ENCODE results near the gene DNAJC18. TPM values are rescaled to one million over a fixed set of nuclear protein-coding genes. Genes with fewer than 3 reads are reported as not detected.

Gene DNAJC18
- total RNA-seq, 2 experiments from 2014 or later, result 3.7 to 5.4 TPM

DNA sequence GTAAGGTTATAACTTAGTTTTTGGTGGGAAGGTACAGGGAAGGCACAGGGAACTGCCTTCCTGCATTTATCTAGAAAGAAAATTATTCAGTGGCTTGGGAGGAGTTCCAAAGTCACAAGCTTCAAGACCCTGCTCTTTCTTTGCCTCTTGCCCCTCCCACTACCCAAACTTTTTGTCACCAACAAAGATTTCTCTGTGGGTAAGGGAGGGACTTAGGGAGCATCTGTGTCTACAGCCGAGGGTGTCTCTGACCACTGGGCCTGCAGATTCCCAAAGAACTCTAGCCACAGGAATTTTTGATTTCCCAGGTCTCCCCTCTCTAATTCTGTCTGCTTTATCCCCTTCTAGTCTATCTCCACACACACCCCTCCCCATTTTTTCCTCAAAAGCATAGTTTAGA lies 21.1 kb upstream of the DNAJC18 start:
- Mint-ChIP-seq H3K4me3 (no peak overlapping the region), H3K36me3 (ENCODE audit: low read depth) (no peaks in the 10 kb centered on the region), H3K27ac (peak overlapping the region; percentile 46), H3K4me1 (ENCODE audit: low read depth) (peaks cover 50% of the 10 kb centered on the region), H3K9me3 (ENCODE audit: insufficient read depth) (no peaks in the 10 kb centered on the region), H3K27me3 (ENCODE audit: low read depth) (peaks cover 15% of the 10 kb centered on the region)
- DNase-seq (no peak), ATAC-seq (no peak)
- ChIA-PET POLR2A (interaction anchor here (4.6 kb wide), 1 partner anchor 21 kb away, joined by 35 read pairs; the partner anchor contains the start of gene STING1), CTCF (interaction anchor here (1.1 to 3.6 kb wide), 3 partner anchors 32 to 54 kb away, joined by 3 to 16 read pairs (median 3); no protein-coding TSS in a partner anchor)

DNA sequence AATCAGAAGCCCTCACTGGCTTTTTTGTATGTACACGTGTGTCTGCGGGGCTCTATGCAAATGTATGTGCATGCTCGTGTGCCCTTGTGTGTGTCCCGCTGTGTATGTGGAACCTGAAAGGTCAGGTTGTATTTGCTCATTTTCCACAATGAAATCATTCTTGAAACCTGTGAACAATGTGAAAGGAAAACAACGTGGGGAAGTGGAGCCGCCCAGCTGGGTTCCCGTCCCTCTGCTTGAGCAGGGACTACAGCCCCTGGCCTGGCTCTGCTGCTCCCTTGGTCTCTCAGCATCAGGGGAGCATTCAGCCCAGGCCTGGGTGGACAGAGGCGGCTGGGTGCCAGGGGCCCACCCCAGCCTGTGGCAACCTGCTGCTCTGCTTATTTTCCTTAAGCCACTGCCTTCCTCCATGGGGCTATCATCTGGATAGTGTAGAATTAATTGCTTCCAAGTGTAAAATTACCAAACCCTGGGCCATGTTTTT lies 20.2 kb upstream of the DNAJC18 start:
- no peaks in the 10 kb centered on the region for H3K36me3 Mint-ChIP-seq (ENCODE audit: low read depth)
- POLR2A ChIA-PET, result interaction anchor here (0.9 to 4.6 kb wide), 6 partner anchors 9 to 68 kb away, joined by 3 to 35 read pairs (median 4); partner anchors contain the start of genes SMIM33 and STING1
- no peaks in the 10 kb centered on the region for H3K9me3 Mint-ChIP-seq (ENCODE audit: insufficient read depth)
- DNase-seq (no peak), ATAC-seq (peak; percentile 0)
- H3K4me1 Mint-ChIP-seq (ENCODE audit: low read depth), result peaks cover 56% of the 10 kb centered on the region
- peak overlapping the region; percentile 97 for H3K27ac Mint-ChIP-seq
- H3K4me3 Mint-ChIP-seq, result peak overlapping the region; percentile 6
- CTCF ChIA-PET, result interaction anchor here (1.0 to 3.6 kb wide), 5 partner anchors 20 to 37 kb away, joined by 3 to 16 read pairs (median 6); partner anchors contain the start of gene STING1
- peaks cover 14% of the 10 kb centered on the region for H3K27me3 Mint-ChIP-seq (ENCODE audit: low read depth)

DNA sequence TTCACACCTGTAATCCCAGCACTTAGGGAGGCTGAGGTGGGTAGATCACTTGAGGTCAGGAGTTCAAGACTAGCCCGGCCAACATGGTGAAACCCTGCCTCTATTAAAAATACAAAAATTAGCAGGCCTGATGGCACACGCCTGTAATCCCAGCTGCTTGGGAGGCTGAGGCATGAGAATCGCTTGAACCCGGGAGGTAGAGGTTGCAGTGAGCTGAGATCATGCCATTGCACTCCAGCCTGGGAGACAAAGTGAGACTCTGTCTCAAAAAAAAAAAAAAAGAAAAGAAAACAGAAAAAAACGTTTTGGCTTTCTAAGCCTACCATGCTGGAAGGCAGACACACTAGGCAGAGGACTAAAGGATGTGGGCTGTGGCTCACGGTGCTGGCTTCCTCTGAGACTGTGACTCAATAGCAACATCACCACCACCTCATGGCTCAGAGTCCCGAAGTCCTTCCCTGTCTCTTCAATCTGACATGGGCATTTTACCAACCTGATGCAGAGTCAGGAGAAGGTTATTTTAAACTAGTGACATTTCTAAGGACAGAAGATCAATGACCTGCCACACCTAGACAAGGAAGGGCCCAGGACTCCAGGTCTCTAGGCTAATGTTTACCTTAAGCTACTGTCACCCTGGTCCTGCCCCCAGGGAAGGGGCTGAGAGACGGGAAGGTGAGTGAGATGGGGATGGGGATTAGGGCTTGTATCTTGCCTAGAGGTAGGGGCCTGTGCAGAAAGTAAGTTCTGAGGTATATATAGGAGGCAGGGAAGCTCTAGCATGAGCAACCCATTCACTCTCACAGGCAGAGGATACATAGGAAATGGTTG lies 19.5 kb upstream of the DNAJC18 start:
- CTCF ChIA-PET, result interaction anchor here (0.6 to 3.6 kb wide), 8 partner anchors 10 to 54 kb away, joined by 3 to 18 read pairs (median 5); partner anchors contain the start of gene STING1
- Mint-ChIP-seq H3K36me3 (ENCODE audit: low read depth) (no peaks in the 10 kb centered on the region), H3K4me1 (ENCODE audit: low read depth) (peaks cover 63% of the 10 kb centered on the region), H3K9me3 (ENCODE audit: insufficient read depth) (no peaks in the 10 kb centered on the region), H3K27ac (peak overlapping the region; percentile 97), H3K27me3 (ENCODE audit: low read depth) (peaks cover 14% of the 10 kb centered on the region), H3K4me3 (peak overlapping the region; percentile 67)
- POLR2A ChIA-PET, result interaction anchor here (0.9 to 4.6 kb wide), 7 partner anchors 9 to 67 kb away, joined by 3 to 35 read pairs (median 4); partner anchors contain the start of genes SMIM33 and STING1
- ATAC-seq, result peak; percentile 92
- DNase-seq, result peak; percentile 92

DNA sequence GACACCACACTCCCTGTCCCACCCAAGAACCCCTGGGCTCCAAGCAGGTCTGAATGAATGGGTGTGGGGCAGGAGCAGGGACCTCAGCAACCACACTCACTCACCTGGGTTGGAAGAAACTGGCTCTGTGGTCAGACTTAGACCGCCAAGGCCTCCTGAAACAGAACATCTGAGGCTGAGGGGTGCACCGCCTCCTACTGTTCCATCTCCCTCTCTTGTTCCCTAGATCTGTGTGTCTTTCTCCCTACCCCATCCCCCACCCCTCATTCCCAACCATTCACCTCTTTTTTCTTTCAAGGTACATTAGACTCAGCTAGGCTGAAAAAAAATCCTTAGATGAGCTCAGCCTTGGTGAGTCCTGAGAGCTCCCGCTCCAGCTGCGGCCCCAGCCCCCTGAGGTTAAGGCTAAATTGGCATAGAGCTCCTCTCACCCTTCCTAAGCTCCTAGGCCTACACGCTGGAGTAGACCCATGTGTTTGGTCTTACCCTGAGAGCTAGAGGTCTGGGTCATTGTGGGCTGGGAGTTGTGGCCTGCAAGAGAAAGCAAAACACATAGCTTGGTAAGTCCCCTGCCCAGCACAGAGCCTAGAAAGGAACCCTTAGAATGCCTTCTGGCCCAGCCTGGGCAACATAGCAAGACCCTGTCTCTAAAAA lies 18.5 kb upstream of the DNAJC18 start:
- POLR2A ChIA-PET, result interaction anchor here (1.2 to 4.6 kb wide), 2 partner anchors 19 to 24 kb away, joined by 4 to 35 read pairs; partner anchors contain the start of gene STING1
- ATAC-seq (peak; percentile 12), DNase-seq (peak; percentile 56)
- Mint-ChIP-seq H3K36me3 (ENCODE audit: low read depth) (no peaks in the 10 kb centered on the region), H3K27ac (peak overlapping the region; percentile 75), H3K4me3 (no peak overlapping the region), H3K9me3 (ENCODE audit: insufficient read depth) (no peaks in the 10 kb centered on the region), H3K4me1 (ENCODE audit: low read depth) (peaks cover 65% of the 10 kb centered on the region), H3K27me3 (ENCODE audit: low read depth) (peaks cover 8% of the 10 kb centered on the region)
- CTCF ChIA-PET, result interaction anchor here (0.6 to 3.6 kb wide), 7 partner anchors 9 to 55 kb away, joined by 3 to 18 read pairs (median 6); partner anchors contain the start of gene STING1

DNA sequence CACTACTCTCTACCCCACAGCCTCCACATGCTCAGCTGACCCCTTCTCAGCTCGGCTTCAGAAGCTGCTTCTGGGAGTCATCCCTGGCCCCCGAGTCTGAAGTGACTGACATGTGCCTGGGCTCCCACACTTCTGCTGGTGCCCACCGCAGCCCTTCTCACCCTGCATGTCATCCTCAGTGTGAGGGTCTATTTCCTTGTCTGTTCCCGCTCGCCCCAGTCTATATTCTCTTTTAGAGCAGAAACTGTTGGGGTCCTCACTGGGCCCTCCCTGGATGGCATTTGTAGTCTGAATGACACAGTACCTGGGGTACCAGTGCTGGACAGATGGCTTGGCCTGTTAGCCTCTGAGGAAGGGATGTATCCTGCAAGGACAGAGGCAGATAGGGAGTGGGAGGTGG lies 17.9 kb upstream of the DNAJC18 start:
- Mint-ChIP-seq H3K27ac (peak overlapping the region; percentile 75), H3K4me3 (no peak overlapping the region), H3K4me1 (ENCODE audit: low read depth) (peaks cover 65% of the 10 kb centered on the region), H3K36me3 (ENCODE audit: low read depth) (no peaks in the 10 kb centered on the region), H3K9me3 (ENCODE audit: insufficient read depth) (no peaks in the 10 kb centered on the region), H3K27me3 (ENCODE audit: low read depth) (peaks cover 5% of the 10 kb centered on the region)
- no peak for DNase-seq
- no peak for ATAC-seq
- CTCF ChIA-PET, result interaction anchor here (1.2 to 3.6 kb wide), 5 partner anchors 12 to 55 kb away, joined by 4 to 18 read pairs (median 16); partner anchors contain the start of gene STING1
- POLR2A ChIA-PET, result interaction anchor here (1.2 to 4.6 kb wide), 2 partner anchors 18 to 25 kb away, joined by 4 to 35 read pairs; partner anchors contain the start of gene STING1

DNA sequence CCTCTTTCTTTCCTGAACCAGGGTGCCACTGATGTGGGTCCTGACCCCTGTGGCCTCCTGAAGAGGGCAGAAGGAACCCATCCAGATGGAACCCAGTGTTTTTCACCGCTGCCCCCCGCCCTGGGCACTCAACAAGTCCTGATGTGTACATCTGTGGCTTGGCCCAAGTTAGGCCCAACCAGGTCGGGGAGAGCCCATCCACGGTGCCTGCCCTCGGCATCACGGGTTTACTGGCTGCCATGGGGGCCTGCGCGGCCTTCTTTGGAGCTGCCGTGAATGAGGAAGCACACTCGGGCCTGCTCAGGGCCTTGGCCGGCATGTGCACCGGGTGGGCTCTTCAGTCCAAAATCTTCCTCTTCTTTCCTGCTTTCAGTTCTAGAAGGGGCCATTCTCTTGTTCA lies 17.5 kb upstream of the DNAJC18 start:
- Mint-ChIP-seq H3K27ac (peak overlapping the region; percentile 75), H3K9me3 (ENCODE audit: insufficient read depth) (no peaks in the 10 kb centered on the region), H3K4me1 (ENCODE audit: low read depth) (peaks cover 65% of the 10 kb centered on the region), H3K36me3 (ENCODE audit: low read depth) (no peaks in the 10 kb centered on the region), H3K4me3 (no peak overlapping the region), H3K27me3 (ENCODE audit: low read depth) (peaks cover 5% of the 10 kb centered on the region)
- DNase-seq, result no peak
- ATAC-seq, result no peak
- ChIA-PET CTCF (interaction anchor here (1.1 to 2.8 kb wide), 3 partner anchors 26 to 56 kb away, joined by 3 to 18 read pairs (median 5); partner anchors contain the start of gene STING1), POLR2A (interaction anchor here (1.1 to 4.6 kb wide), 2 partner anchors 13 to 25 kb away, joined by 4 to 35 read pairs; partner anchors contain the start of gene STING1)

DNA sequence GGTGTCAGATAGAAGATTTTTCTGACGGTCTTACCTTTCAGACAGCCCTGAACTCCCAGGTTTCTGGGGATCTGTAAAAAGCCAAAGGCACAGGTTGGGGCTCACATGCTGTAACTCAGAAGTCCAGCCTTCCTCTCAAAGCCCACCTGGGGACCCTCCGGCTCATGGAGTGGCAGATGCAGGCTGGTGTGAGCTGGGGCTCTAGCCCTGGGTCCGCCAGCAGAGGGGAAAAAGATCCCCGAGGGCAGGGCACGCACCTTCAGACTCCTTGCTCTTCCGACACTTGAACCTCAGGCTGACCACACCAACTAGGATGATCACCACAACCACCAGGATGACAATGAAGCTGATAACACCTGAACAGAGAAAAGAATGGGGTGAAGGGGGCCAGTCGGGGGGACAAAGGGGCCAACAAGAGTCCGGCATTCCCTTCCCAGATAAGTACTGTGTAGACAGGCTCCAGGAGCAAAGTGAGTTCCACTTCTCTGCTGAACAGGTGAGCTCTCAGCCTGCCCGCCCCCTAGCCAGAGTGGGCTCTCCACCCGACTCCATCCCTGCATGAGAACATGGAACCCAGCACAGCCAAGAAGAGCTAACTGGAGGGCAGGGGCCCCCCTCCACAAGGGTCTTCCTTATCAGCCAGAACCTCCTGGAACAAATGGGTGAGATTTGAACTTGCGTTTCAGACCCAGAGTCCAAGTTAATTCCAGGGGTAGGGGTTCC lies 15.4 kb upstream of the DNAJC18 start:
- Mint-ChIP-seq H3K36me3 (ENCODE audit: low read depth) (no peaks in the 10 kb centered on the region), H3K9me3 (ENCODE audit: insufficient read depth) (no peaks in the 10 kb centered on the region), H3K27ac (peak overlapping the region; percentile 62), H3K4me3 (no peak overlapping the region), H3K27me3 (ENCODE audit: low read depth) (peaks cover 5% of the 10 kb centered on the region), H3K4me1 (ENCODE audit: low read depth) (peaks cover 53% of the 10 kb centered on the region)
- CTCF ChIA-PET, result interaction anchor here (1.1 to 1.2 kb wide), 2 partner anchors 33 to 41 kb away, joined by 3 to 5 read pairs; no protein-coding TSS in a partner anchor
- no peak for ATAC-seq
- DNase-seq, result no peak
- POLR2A ChIA-PET, result interaction anchor here (1.0 kb wide), 2 partner anchors 9 to 28 kb away, joined by 3 to 5 read pairs; partner anchors contain the start of gene STING1

DNA sequence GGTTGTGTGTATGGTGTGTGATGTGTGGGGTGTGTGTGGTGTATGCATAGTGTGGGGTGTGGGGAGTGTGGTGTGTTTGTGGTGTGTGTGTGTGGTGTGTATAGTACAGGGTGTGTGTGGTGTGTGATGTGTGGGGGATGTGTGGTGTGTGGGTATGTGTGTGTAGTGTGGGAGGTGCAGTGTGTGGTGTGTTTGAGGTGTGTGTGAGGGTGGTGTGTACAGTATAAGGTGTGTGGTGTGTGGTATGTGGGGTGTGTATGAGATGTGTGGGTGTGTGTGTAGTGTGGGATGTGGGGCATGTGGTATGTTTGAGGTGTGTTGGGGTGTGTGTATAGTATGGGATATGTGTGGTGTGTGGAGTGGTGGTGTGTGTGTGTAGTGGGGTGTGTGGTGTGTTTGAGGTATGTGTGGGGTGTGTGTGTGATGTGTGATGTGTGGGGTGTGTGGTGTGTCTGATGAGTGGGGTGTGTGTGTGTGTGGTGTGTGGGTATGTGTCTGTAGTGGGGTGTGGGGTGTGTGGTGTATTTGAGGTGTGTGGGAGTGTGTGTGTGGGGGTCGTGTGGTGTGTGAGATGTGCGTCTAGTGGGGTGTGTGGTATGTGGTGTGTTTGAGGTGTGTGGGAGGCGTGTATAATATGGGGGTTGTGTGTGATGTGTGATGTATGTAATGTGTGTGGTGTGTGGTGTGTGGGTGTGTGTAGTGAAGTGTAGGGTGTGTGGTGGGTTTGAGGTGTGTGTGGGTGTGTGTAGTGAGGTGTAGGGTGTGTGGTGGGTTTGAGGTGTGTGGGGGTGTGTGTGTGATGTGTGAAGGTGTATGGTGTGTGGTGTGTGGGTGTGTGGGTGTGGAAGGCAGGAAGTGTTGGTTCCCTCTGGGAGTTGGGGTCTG lies 14.6 kb upstream of the DNAJC18 start:
- DNase-seq (peak; percentile 59), ATAC-seq (no peak)
- Mint-ChIP-seq H3K4me3 (no peak overlapping the region), H3K27me3 (ENCODE audit: low read depth) (peaks cover 7% of the 10 kb centered on the region), H3K36me3 (ENCODE audit: low read depth) (no peaks in the 10 kb centered on the region), H3K27ac (peak overlapping the region; percentile 62), H3K4me1 (ENCODE audit: low read depth) (peaks cover 47% of the 10 kb centered on the region), H3K9me3 (ENCODE audit: insufficient read depth) (no peaks in the 10 kb centered on the region)
- ChIA-PET CTCF (no interaction called here), POLR2A (no interaction called here)

DNA sequence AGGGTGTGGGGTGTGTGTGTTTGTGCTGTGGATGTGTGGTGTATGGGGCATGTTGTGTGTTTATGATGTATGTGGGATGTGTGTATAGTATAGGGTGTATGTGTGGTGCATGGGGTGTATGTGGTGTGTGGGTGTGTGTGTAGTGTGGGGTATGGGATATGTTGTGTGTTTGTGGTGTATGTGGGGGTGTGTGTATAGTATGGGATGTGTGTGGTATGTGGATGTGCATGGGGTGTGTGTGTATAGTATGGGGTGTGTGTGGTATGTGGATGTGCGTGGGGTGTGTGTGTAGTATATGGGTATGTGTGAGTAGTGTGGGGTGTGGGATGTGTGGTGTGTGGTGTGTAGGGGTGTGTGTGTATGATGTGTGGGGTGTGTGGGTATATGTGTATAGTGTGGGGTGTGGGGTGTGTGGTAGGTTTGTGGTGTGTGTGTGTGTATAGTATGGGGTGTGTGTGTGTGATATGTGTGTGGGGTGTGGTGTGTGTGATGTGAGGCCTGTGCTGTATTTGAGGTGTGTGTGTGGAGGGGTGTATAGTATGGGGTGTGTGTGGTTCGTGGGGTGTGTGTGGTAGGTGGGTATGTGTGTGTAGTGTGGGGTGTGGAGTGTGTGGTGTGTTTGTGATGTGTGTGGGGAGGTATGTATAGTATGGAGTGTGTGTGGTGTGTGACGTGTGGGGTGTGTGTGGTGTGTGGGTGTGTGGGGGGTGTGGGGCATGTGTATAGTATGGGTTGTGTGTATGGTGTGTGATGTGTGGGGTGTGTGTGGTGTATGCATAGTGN lies 12.7 kb upstream of the DNAJC18 start:
- no peak for ATAC-seq
- POLR2A ChIA-PET, result no interaction called here
- CTCF ChIA-PET, result no interaction called here
- no peak for DNase-seq
- Mint-ChIP-seq H3K27ac (no peak overlapping the region), H3K4me3 (no peak overlapping the region), H3K9me3 (ENCODE audit: insufficient read depth) (no peaks in the 10 kb centered on the region), H3K4me1 (ENCODE audit: low read depth) (peaks cover 48% of the 10 kb centered on the region), H3K36me3 (ENCODE audit: low read depth) (no peaks in the 10 kb centered on the region), H3K27me3 (ENCODE audit: low read depth) (peaks cover 11% of the 10 kb centered on the region)

DNA sequence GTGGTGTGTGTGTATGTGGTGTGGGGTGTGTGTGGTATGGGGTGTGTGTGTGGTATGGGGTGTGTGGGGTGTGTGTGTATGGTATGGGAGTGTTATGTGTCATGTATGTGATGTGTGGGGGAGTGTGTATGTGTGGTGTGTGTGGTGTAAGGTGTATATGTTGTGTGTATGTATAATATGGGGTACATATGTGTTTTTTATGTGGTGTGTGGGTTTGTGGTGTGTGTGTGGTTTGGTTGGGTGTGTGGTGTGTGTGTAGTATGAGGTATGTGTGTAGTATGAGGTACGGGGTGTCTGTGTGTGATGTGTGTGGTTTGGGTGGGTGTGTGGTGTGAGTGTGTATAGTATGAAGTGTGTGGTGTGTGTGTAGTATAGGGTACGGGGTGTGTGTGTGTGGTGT lies 11.9 kb upstream of the DNAJC18 start:
- H3K4me1 Mint-ChIP-seq (ENCODE audit: low read depth), result peaks cover 43% of the 10 kb centered on the region
- H3K4me3 Mint-ChIP-seq, result no peak overlapping the region
- H3K27me3 Mint-ChIP-seq (ENCODE audit: low read depth), result peaks cover 9% of the 10 kb centered on the region
- ATAC-seq (no peak), DNase-seq (no peak)
- CTCF ChIA-PET, result no interaction called here
- H3K36me3 Mint-ChIP-seq (ENCODE audit: low read depth), result no peaks in the 10 kb centered on the region
- H3K27ac Mint-ChIP-seq, result no peak overlapping the region
- no peaks in the 10 kb centered on the region for H3K9me3 Mint-ChIP-seq (ENCODE audit: insufficient read depth)
- POLR2A ChIA-PET, result no interaction called here

All from activated CD8-positive, alpha-beta T cell treated with anti-CD3 and anti-CD28 coated beads, Interleukin-2, amount 10 ng/mL, durations not matched to agents 7 days and 5 days (primary cell).